HCT116 (cell line): ENCODE measurements around the gene ZNF396.

Source experiments
- CEBPB ChIP-seq: IDR thresholded peaks from 2 replicates; pipeline ENCODE4 v1.6.1; 2012; ENCODE audit warnings: low read depth
- CTCF ChIP-seq, 3 experiments: fragments of 200-600 bp in 1 of 3; sonication (generic) in 1 of 3; IDR thresholded peaks in 2 of 3; conservative IDR thresholded peaks in 1 of 3; 2 replicates each; pipeline ENCODE4 v1.5.1; 2012 to 2017; ENCODE audit warnings: low read depth in 2 of 3, low read length in 2 of 3, antibody characterized with exemption in 1 of 3, borderline replicate concordance in 1 of 3, control low read depth in 1 of 3, mild to moderate bottlenecking in 1 of 3, mixed read lengths in 1 of 3, mixed run types in 1 of 3, moderate library complexity in 1 of 3; ENCODE audit not compliant: insufficient read depth in 1 of 3
- EZH2 ChIP-seq: fragments of 200-600 bp; sonication (generic); IDR thresholded peaks from 2 replicates; pipeline ENCODE4 v1.6.1; 2017; ENCODE audit warnings: antibody characterized with exemption, mixed run types
- EZH2phosphoT487 ChIP-seq: fragments of 200-600 bp; IDR thresholded peaks from 2 replicates; pipeline ENCODE4 v1.6.1; 2018; ENCODE audit warnings: antibody characterized with exemption, borderline replicate concordance
- FOSL1 ChIP-seq: IDR thresholded peaks from 2 replicates; pipeline ENCODE4 v1.6.1; 2012; ENCODE audit warnings: low read depth
- JUND ChIP-seq: IDR thresholded peaks from 2 replicates; pipeline ENCODE4 v1.6.1; 2012
- MAX ChIP-seq: IDR thresholded peaks from 2 replicates; pipeline ENCODE4 v1.6.1; 2012
- POLR2A ChIP-seq: IDR thresholded peaks from 2 replicates; pipeline ENCODE4 v1.7.0; 2011; ENCODE audit warnings: borderline replicate concordance; ENCODE audit not compliant: insufficient read depth, insufficient read length; ENCODE audit errors: extremely low read depth
- POLR2AphosphoS5 ChIP-seq: IDR thresholded peaks from 2 replicates; pipeline ENCODE4 v1.6.1; 2011; ENCODE audit warnings: mild to moderate bottlenecking, low read depth, low read length, moderate library complexity
- RAD21 ChIP-seq: IDR thresholded peaks from 2 replicates; pipeline ENCODE4 v1.6.1; 2012; ENCODE audit warnings: low read depth, mild to moderate bottlenecking
- REST ChIP-seq: IDR thresholded peaks from 2 replicates; pipeline ENCODE4 v1.6.1; 2012; ENCODE audit warnings: low read depth
- SIN3A ChIP-seq: IDR thresholded peaks from 2 replicates; pipeline ENCODE4 v1.6.1; 2012; ENCODE audit warnings: low read depth
- TCF7L2 ChIP-seq: IDR thresholded peaks from 2 replicates; pipeline ENCODE4 v1.7.0; 2011; ENCODE audit warnings: borderline replicate concordance, inconsistent platforms; ENCODE audit not compliant: insufficient read depth, insufficient read length; ENCODE audit errors: extremely low read depth
- ZBTB33 ChIP-seq: IDR thresholded peaks from 2 replicates; pipeline ENCODE4 v1.6.1; 2011; ENCODE audit warnings: mild to moderate bottlenecking, low read length, moderate library complexity; ENCODE audit not compliant: insufficient replicate concordance; ENCODE audit errors: extremely low read depth

- TF ChIP-seq EZH2phosphoT487 (no peak), RAD21 (peak; percentile 48), SIN3A (no peak), ZBTB33 (no peak), REST (no peak), CTCF (IDR thresholded peaks at IDR 0.05 in 2 of 3, conservative IDR thresholded peaks at IDR 0.05 in 1 of 3; ENCODE audit: borderline replicate concordance in 1 of 3, insufficient read depth in 1 of 3, low read depth in 2 of 3, low read length in 2 of 3) (peak; percentile 30 to 62 (median 48); a peak in 4 of 6 replicates), TCF7L2 (no peak), POLR2A (no peak), MAX (no peak), FOSL1 (no peak), POLR2AphosphoS5 (no peak), CEBPB (no peak), EZH2 (no peak), JUND (no peak)
Measured at GRCh38 chr18:35387152-35387571, 10.0 kb upstream of the ZNF396 start.
